ENCODE results near the gene PSMB2. TPM values are rescaled to one million over a fixed set of nuclear protein-coding genes. Genes with fewer than 3 reads are reported as not detected.

Gene PSMB2
- total and polyA plus RNA-seq, 10 of the 15 experiments (the other 5 are each of a cell fraction or from before 2014, with no cell fraction given): 71.7 to 299 (median 145) TPM

- Histone ChIP-seq H3K36me3 (ENCODE audit: control insufficient read depth in 2 of 2, insufficient read depth in 2 of 2, low read length in 1 of 2) (no peaks in the 10 kb centered on the region), H3K27ac (ENCODE audit: control insufficient read depth, insufficient read depth) (no peak overlapping the region), H4K20me1 (ENCODE audit: control insufficient read depth, insufficient read depth) (no peaks in the 10 kb centered on the region), H3K9me3 (replicated peaks; ENCODE audit: control insufficient read depth, insufficient read depth, low read length) (no peaks in the 10 kb centered on the region), H2AFZ (ENCODE audit: control insufficient read depth, low read depth, low read length) (no peak overlapping the region), H3K4me2 (ENCODE audit: control insufficient read depth, insufficient read depth) (no peak overlapping the region), H3K27me3 (replicated peaks in 1 of 2; ENCODE audit: control insufficient read depth in 2 of 2, insufficient read depth in 2 of 2, low read length in 1 of 2) (no peaks in the 10 kb centered on the region), H3K4me1 (ENCODE audit: control insufficient read depth, insufficient read depth, low read length) (no peaks in the 10 kb centered on the region), H3K9ac (ENCODE audit: control insufficient read depth, insufficient read depth, low read length) (no peak overlapping the region), H3K79me2 (ENCODE audit: control insufficient read depth, insufficient read depth, low read length) (no peaks in the 10 kb centered on the region), H3K4me3 (no peak overlapping the region)
- DNase-seq (ENCODE audit: low read depth, low spot score): no peak
- SMC1A ChIA-PET (ENCODE audit: uncharacterized antibody, unreplicated experiment): no interaction called here
- TF ChIP-seq CBX5 (IDR thresholded peaks at IDR 0.05; ENCODE audit: low read depth) (no peak), JUNB (IDR thresholded peaks at IDR 0.05) (no peak), ESRRA (IDR thresholded peaks at IDR 0.05; ENCODE audit: low read length) (no peak), BCL11A (IDR thresholded peaks at IDR 0.05; ENCODE audit: low read depth, low read length) (no peak), RUNX3 (IDR thresholded peaks at IDR 0.05; ENCODE audit: low read length) (no peak), MLLT1 (IDR thresholded peaks at IDR 0.05) (no peak)
- intact Hi-C loops (cut with micrococcal nuclease; ENCODE audit: unreplicated experiment): no loop called here
- ATAC-seq: no peak
- POLR2A ChIA-PET: no interaction called here
- CTCF ChIA-PET: no interaction called here
- WGBS (ENCODE audit: insufficient coverage, insufficient replicate concordance, low lambda C conversion rate, missing lambda C conversion rate): 62% methylated on average over 2 of the region's 2 CpGs
- BruUV-seq (replicated peaks): no TSS peak
- no peak for FAIRE-seq
- RAD21 ChIA-PET (ENCODE audit: unreplicated experiment): no interaction called here
- in situ Hi-C loops (cut with MboI): no loop called here
These were observed 20.1 kb upstream of the PSMB2 start for GRCh38 chr1:35661474-35661795.

- Histone ChIP-seq H3K9ac (ENCODE audit: control insufficient read depth, insufficient read depth, low read length) (no peak overlapping the region), H3K4me3 (no peak overlapping the region), H3K9me3 (replicated peaks; ENCODE audit: control insufficient read depth, insufficient read depth, low read length) (no peaks in the 10 kb centered on the region), H3K79me2 (ENCODE audit: control insufficient read depth, insufficient read depth, low read length) (no peaks in the 10 kb centered on the region), H3K4me1 (ENCODE audit: control insufficient read depth, insufficient read depth, low read length) (no peaks in the 10 kb centered on the region), H2AFZ (ENCODE audit: control insufficient read depth, low read depth, low read length) (no peak overlapping the region), H4K20me1 (ENCODE audit: control insufficient read depth, insufficient read depth) (no peaks in the 10 kb centered on the region), H3K27ac (ENCODE audit: control insufficient read depth, insufficient read depth) (no peak overlapping the region), H3K36me3 (ENCODE audit: control insufficient read depth in 2 of 2, insufficient read depth in 2 of 2, low read length in 1 of 2) (no peaks in the 10 kb centered on the region), H3K4me2 (ENCODE audit: control insufficient read depth, insufficient read depth) (no peak overlapping the region), H3K27me3 (replicated peaks in 1 of 2; ENCODE audit: control insufficient read depth in 2 of 2, insufficient read depth in 2 of 2, low read length in 1 of 2) (no peaks in the 10 kb centered on the region)
- RAD21 ChIA-PET (ENCODE audit: unreplicated experiment): no interaction called here
- CTCF ChIA-PET: interaction anchor here (0.7 kb wide), 1 partner anchor 57 kb away, joined by 3 read pairs; no protein-coding TSS in a partner anchor
- POLR2A ChIA-PET: no interaction called here
- no TSS peak for BruUV-seq (replicated peaks)
- WGBS (ENCODE audit: insufficient coverage, insufficient replicate concordance, low lambda C conversion rate, missing lambda C conversion rate): 40% methylated on average over 5 of the region's 5 CpGs
- SMC1A ChIA-PET (ENCODE audit: uncharacterized antibody, unreplicated experiment): no interaction called here
- ATAC-seq (no peak), FAIRE-seq (peak; percentile 7), DNase-seq (ENCODE audit: low read depth, low spot score) (no peak)
- in situ Hi-C loops (cut with MboI) (no loop called here), intact Hi-C loops (cut with micrococcal nuclease; ENCODE audit: unreplicated experiment) (no loop called here)
- TF ChIP-seq ZBED1 (IDR thresholded peaks at IDR 0.05; ENCODE audit: borderline replicate concordance) (no peak), BCLAF1 (IDR thresholded peaks at IDR 0.05) (no peak), YBX1 (IDR thresholded peaks at IDR 0.05) (no peak), SUZ12 (IDR thresholded peaks at IDR 0.05; ENCODE audit: unreplicated experiment) (no peak)
These were observed 19.5 kb upstream of the PSMB2 start for GRCh38 chr1:35660581-35661473.
